ENCODE data around the gene FGF16. TPM values are rescaled to one million over a fixed set of nuclear protein-coding genes. Genes with fewer than 3 reads are reported as not detected.

FGF16 gene
- total RNA-seq: 0.30 and 1.5 TPM in 2 replicates

GRCh38 chrX:77446908-77447652 lies at the start of gene FGF16:
Gene FGF16 (plus strand): TSS chrX:77447389. CDS start chrX:77447675, 286 bp downstream.

All from smooth muscle cell of the pulmonary artery (primary cell).